ENCODE results near the gene CCDC30.

- TF ChIP-seq POLR2A (IDR thresholded peaks at IDR 0.05; ENCODE audit: extremely low read depth, insufficient read length) (no peak), MYC (IDR thresholded peaks at IDR 0.05; ENCODE audit: low read depth, low read length) (no peak)
Measured at GRCh38 chr1:42541104-42541503, 78.0 kb downstream of the CCDC30 start.
